A549 (cell line): ENCODE results near the gene DCXR. TPM values are rescaled to one million over a fixed set of nuclear protein-coding genes. Genes with fewer than 3 reads are reported as not detected.

Source experiments
- ATAC-seq, 2 experiments: fragments of 200-7000 bp in 1 of 2; fragments of >200 bp in 1 of 2; cut with Nextera tagmentation in 1 of 2; cut with Tn5 transposase in 1 of 2; 3 replicates each; pipeline versions ENCODE4 v1.8.0 to v1.9.1; 2018 to 2020; ENCODE audit warnings: mild to moderate bottlenecking in 1 of 2, moderate library complexity in 1 of 2
- CTCF ChIA-PET: fragments of 300-600 bp; sonication (Branson Sonifier 250); formaldehyde crosslinking; extraction: SDS; loops from one replicate; lab custom pipeline; 2021; ENCODE audit warnings: antibody characterized with exemption, inconsistent platforms; lab: Yijun Ruan, JAX
- POLR2A ChIA-PET: fragments of 350-600 bp; formaldehyde crosslinking; extraction: SDS; loops from one replicate; lab custom pipeline; 2021; ENCODE audit warnings: antibody characterized with exemption, inconsistent platforms; lab: Yijun Ruan, JAX
- DNase-seq, 2 experiments: peaks; one replicate each; pipeline versions ENCODE4 v3.0.0 to v3.0.0-alpha.2; 2011 to 2016; ENCODE audit warnings: low read depth in 1 of 2, low spot score in 1 of 2
- FAIRE-seq: peaks from 2 replicates; lab custom pipeline; 2011; peaks lifted over from hg19 to GRCh38; lab: Jason Lieb, UNC
- H3K27ac ChIP-seq, 2 experiments: fragments of >200 bp; sonication (Bioruptor Twin); formaldehyde crosslinking; 3 replicates each; pipeline ENCODE4 v1.5.1; 2016 to 2017
- H3K4me1 ChIP-seq: fragments of >200 bp; sonication (Bioruptor Twin); formaldehyde crosslinking; 3 replicates; pipeline ENCODE4 v1.6.1; 2016
- H3K4me2 ChIP-seq: fragments of >200 bp; sonication (Bioruptor Twin); formaldehyde crosslinking; 3 replicates; pipeline ENCODE4 v1.6.1; 2016
- H3K4me3 ChIP-seq: fragments of >200 bp; sonication (Bioruptor Twin); formaldehyde crosslinking; 3 replicates; pipeline ENCODE4 v1.5.1; 2016
- H3K9me3 ChIP-seq: fragments of >200 bp; sonication (Bioruptor Twin); formaldehyde crosslinking; 3 replicates; pipeline ENCODE4 v1.6.1; 2016
- BHLHE40 ChIP-seq: IDR thresholded peaks from 2 replicates; pipeline ENCODE4 v1.6.1; 2012; ENCODE audit warnings: low read depth, low read length, inconsistent platforms
- CBX2 ChIP-seq: fragments of 200-600 bp; sonication (generic); IDR thresholded peaks from 2 replicates; pipeline ENCODE4 v1.6.1; 2016; ENCODE audit warnings: low read depth, mild to moderate bottlenecking, borderline replicate concordance
- CBX8 ChIP-seq: fragments of 200-600 bp; sonication (generic); IDR thresholded peaks from 2 replicates; pipeline ENCODE4 v1.6.1; 2016
- CEBPB ChIP-seq, 2 experiments: fragments of >200 bp in 1 of 2; sonication (Bioruptor Twin) in 1 of 2; formaldehyde crosslinking in 1 of 2; IDR thresholded peaks; 2 replicates each; pipeline ENCODE4 v1.6.1; 2012 to 2016
- CHD2 ChIP-seq: fragments of 150-350 bp; IDR thresholded peaks from 2 replicates; pipeline ENCODE4 v1.6.1; 2014; ENCODE audit warnings: low read length; ENCODE audit not compliant: partially characterized antibody
- CHD4 ChIP-seq: fragments of 200-600 bp; sonication (generic); IDR thresholded peaks from 2 replicates; pipeline ENCODE4 v1.6.1; 2016; ENCODE audit warnings: antibody characterized with exemption, mild to moderate bottlenecking, borderline replicate concordance
- CTCF ChIP-seq: fragments of >200 bp; sonication (Bioruptor Twin); formaldehyde crosslinking; IDR thresholded peaks from 3 replicates; pipeline ENCODE4 v1.5.1; 2016
- E2F6 ChIP-seq: IDR thresholded peaks from 2 replicates; pipeline ENCODE4 v1.6.1; 2012; ENCODE audit warnings: low read depth, borderline replicate concordance
- EHMT2 ChIP-seq: fragments of 200-600 bp; sonication (generic); IDR thresholded peaks from 2 replicates; pipeline ENCODE4 v1.6.1; 2016; ENCODE audit warnings: antibody characterized with exemption, low read depth, mild to moderate bottlenecking, moderate library complexity
- EP300 ChIP-seq, 2 experiments: fragments of >200 bp; sonication (Bioruptor Twin); formaldehyde crosslinking; IDR thresholded peaks; 2 replicates in 1 of 2; 3 replicates in 1 of 2; pipeline ENCODE4 v1.6.1; 2016 to 2017
- FOSB ChIP-seq: fragments of 250-450 bp; sonication (Bioruptor Pico); IDR thresholded peaks from 2 replicates; pipeline ENCODE4 v1.5.0; 2020; ENCODE audit warnings: mild to moderate bottlenecking, moderate library complexity
- FOSL2 ChIP-seq, 2 experiments: fragments of 450-650 bp in 1 of 2; fragments of >200 bp in 1 of 2; sonication (Bioruptor Twin) in 1 of 2; formaldehyde crosslinking; IDR thresholded peaks; 2 replicates each; pipeline versions ENCODE4 v1.5.0 to v1.6.1; 2016 to 2020; ENCODE audit warnings: mild to moderate bottlenecking in 1 of 2, moderate library complexity in 1 of 2
- FOXS1 ChIP-seq: fragments of 250-450 bp; sonication (Bioruptor Pico); IDR thresholded peaks from 2 replicates; pipeline ENCODE4 v1.5.0; 2020; ENCODE audit warnings: mild to moderate bottlenecking, moderate library complexity
- GATA3 ChIP-seq: IDR thresholded peaks from 2 replicates; pipeline ENCODE4 v1.6.1; 2012; ENCODE audit warnings: borderline replicate concordance
- HDAC2 ChIP-seq: fragments of 200-600 bp; sonication (generic); IDR thresholded peaks from 2 replicates; pipeline ENCODE4 v1.6.1; 2016
- HOXB5 ChIP-seq: fragments of 250-450 bp; sonication (Bioruptor Pico); IDR thresholded peaks from 2 replicates; pipeline ENCODE4 v1.5.0; 2020; ENCODE audit warnings: mild to moderate bottlenecking, moderate library complexity
- JUN ChIP-seq, 2 experiments: fragments of >200 bp; sonication (Bioruptor Twin); formaldehyde crosslinking; IDR thresholded peaks; 2 replicates in 1 of 2; 3 replicates in 1 of 2; pipeline ENCODE4 v1.6.1; 2016 to 2017
- JUNB ChIP-seq: fragments of >200 bp; sonication (Bioruptor Twin); formaldehyde crosslinking; IDR thresholded peaks from 2 replicates; pipeline ENCODE4 v1.6.1; 2016
- MAZ ChIP-seq: fragments of 150-350 bp; IDR thresholded peaks from 2 replicates; pipeline ENCODE4 v1.6.1; 2014; ENCODE audit warnings: antibody characterized with exemption, low read depth, low read length, borderline replicate concordance
- NFE2L2 ChIP-seq: fragments of 150-350 bp; conservative IDR thresholded peaks from 2 replicates; pipeline ENCODE4 v1.6.1; 2014; ENCODE audit warnings: low read length
- RAD21 ChIP-seq, 2 experiments: fragments of >200 bp in 1 of 2; sonication (Bioruptor Twin) in 1 of 2; formaldehyde crosslinking in 1 of 2; IDR thresholded peaks in 1 of 2; conservative IDR thresholded peaks in 1 of 2; 2 replicates in 1 of 2; 3 replicates in 1 of 2; pipeline ENCODE4 v1.6.1; 2012 to 2018; ENCODE audit warnings: inconsistent platforms in 1 of 2
- SMC3 ChIP-seq: fragments of >200 bp; sonication (Bioruptor Twin); formaldehyde crosslinking; IDR thresholded peaks from 3 replicates; pipeline ENCODE4 v1.6.1; 2018; ENCODE audit warnings: inconsistent platforms
- SREBF2 ChIP-seq: fragments of 450-650 bp; IDR thresholded peaks from 2 replicates; pipeline ENCODE4 v1.6.1; 2014; ENCODE audit warnings: mild to moderate bottlenecking, moderate library complexity
- TP53 ChIP-seq: fragments of 250-450 bp; sonication (Bioruptor Pico); IDR thresholded peaks from 2 replicates; pipeline ENCODE4 v1.5.0; 2021; ENCODE audit warnings: mild to moderate bottlenecking, moderate library complexity
- ZC3H11A ChIP-seq: fragments of 450-650 bp; IDR thresholded peaks from 2 replicates; pipeline ENCODE4 v1.6.1; 2014; ENCODE audit warnings: antibody characterized with exemption, mild to moderate bottlenecking
- ZNF302 ChIP-seq: fragments of 250-450 bp; sonication (Bioruptor Pico); IDR thresholded peaks from 2 replicates; pipeline ENCODE4 v1.9.0; 2021; ENCODE audit warnings: inconsistent platforms, mild to moderate bottlenecking, moderate library complexity
- ZSCAN20 ChIP-seq: fragments of 250-450 bp; sonication (Bioruptor Pico); IDR thresholded peaks from 2 replicates; pipeline ENCODE4 v1.8.0; 2022; ENCODE audit warnings: mild to moderate bottlenecking, moderate library complexity
- WGBS: methylation state at CpG from one replicate; pipeline ENCODE4 v1.1.6; 2017; ENCODE audit errors: missing lambda C conversion rate; 5-methylcytosine and 5-hydroxymethylcytosine counted together
- polyA plus RNA-seq, 4 experiments: library from polyadenylated mRNA; depleted of rRNA in 3 of 4; stranded (reverse); fragments of >200 nt; fragmentation: RNase III in 1 of 4; extraction: RNeasy Plus Mini Kit Qiagen cat#74134 plus additional on column Dnase treatment in 1 of 4; gene quantifications; 2 replicates in 3 of 4; 3 replicates in 1 of 4; pipeline ENCODE4 v1.2.3, GENCODE V29; 2011 to 2017

Gene DCXR
- polyA plus RNA-seq, 2 of the 4 experiments (the other 2 are of a cell fraction) = 39.3 to 70.7 TPM

GRCh38 chr17:81996757-81997441 is 40.6 kb downstream of the DCXR start:
- TF ChIP-seq MAZ (no peak), EHMT2 (no peak), RAD21 (conservative IDR thresholded peaks at IDR 0.05 in 1 of 2, IDR thresholded peaks at IDR 0.05 in 1 of 2) (no peak), TP53 (CRISPR knock-in tag) (no peak), ZSCAN20 (CRISPR knock-in tag) (no peak), JUN (IDR thresholded peaks at IDR 0.05) (no peak), CHD4 (no peak), ZNF302 (no peak), FOSL2 (IDR thresholded peaks at IDR 0.05) (no peak), FOSL2 (CRISPR knock-in tag; IDR thresholded peaks at IDR 0.05) (no peak), EP300 (IDR thresholded peaks at IDR 0.05) (no peak), NFE2L2 (no peak), JUNB (no peak), BHLHE40 (no peak), CBX8 (no peak), CBX2 (no peak), SREBF2 (no peak), CTCF (no peak), FOSB (no peak)
- no peak for DNase-seq
- POLR2A ChIA-PET = interaction anchor here (0.5 to 0.6 kb wide), 2 partner anchors 20 to 22 kb away, joined by 4 to 5 read pairs; no protein-coding TSS in a partner anchor
- no peak for ATAC-seq
- CTCF ChIA-PET = interaction anchor here (0.6 to 4.5 kb wide), 12 partner anchors 8 to 516 kb away, joined by 3 to 40 read pairs (median 4); partner anchors contain the start of gene NOTUM
- 96% methylated on average over 26 of the region's 30 CpGs for WGBS
- FAIRE-seq = no peak
- H3K9me3 ChIP-seq = no peaks in the 10 kb centered on the region
- peaks cover 20% of the 10 kb centered on the region for H3K4me1 ChIP-seq
- H3K4me2 ChIP-seq = no peak overlapping the region
- H3K27ac ChIP-seq = no peak overlapping the region
- H3K4me3 ChIP-seq = no peak overlapping the region

- H3K9me3 ChIP-seq = no peaks in the 10 kb centered on the region
- ChIA-PET CTCF (interaction anchor here (0.8 to 4.5 kb wide), 9 partner anchors 9 to 127 kb away, joined by 3 to 40 read pairs (median 6); partner anchors contain the start of gene NOTUM), POLR2A (no interaction called here)
- 89% methylated on average over 26 of the region's 28 CpGs for WGBS
- peaks cover 20% of the 10 kb centered on the region for H3K4me1 ChIP-seq
- ATAC-seq (no peak), FAIRE-seq (no peak), DNase-seq (no peak)
- H3K27ac ChIP-seq = no peak overlapping the region
- no peak overlapping the region for H3K4me3 ChIP-seq
- no peak for TF ChIP-seq CBX2
- no peak for TF ChIP-seq CTCF
- no peak for TF ChIP-seq SREBF2
- TF ChIP-seq CHD2 = no peak
- no peak for TF ChIP-seq CEBPB (IDR thresholded peaks at IDR 0.05)
- no peak for TF ChIP-seq FOSB
- TF ChIP-seq NFE2L2 = no peak
- no peak for TF ChIP-seq MAZ
- no peak for TF ChIP-seq JUN (IDR thresholded peaks at IDR 0.05)
- TF ChIP-seq GATA3 = no peak
- no peak for TF ChIP-seq E2F6
- TF ChIP-seq ZSCAN20 (CRISPR knock-in tag) = no peak
- TF ChIP-seq FOXS1 = no peak
- TF ChIP-seq HDAC2 = no peak
- no peak for TF ChIP-seq ZC3H11A
- no peak for TF ChIP-seq SMC3
- no peak for TF ChIP-seq HOXB5 (CRISPR knock-in tag)
- no peak overlapping the region for H3K4me2 ChIP-seq
Observed at GRCh38 chr17:81996232-81996756, 41.2 kb downstream of the DCXR start.
